Right lobe of liver (tissue), 6 donors: ENCODE data around the gene CRACDL. TPM values are rescaled to one million over a fixed set of nuclear protein-coding genes. Genes with fewer than 3 reads are reported as not detected.

ENCODE experiments used
- ATAC-seq, 4 donors: fragments of 200-7000 bp; cut with Tn5 transposase; one replicate each; pipeline ENCODE4 v1.9.1; 2020; ENCODE audit warnings: mild to moderate bottlenecking in 4 of 4, moderate library complexity in 4 of 4
- DNase-seq, 3 donors: peaks; one replicate each; pipeline ENCODE4 v3.0.0-alpha.2; 2020
- H3K27ac ChIP-seq, 3 donors: fragments of 200-600 bp; one replicate each; pipeline ENCODE4 v1.8.0; 2022
- H3K27me3 ChIP-seq, 2 donors: fragments of 200-600 bp; one replicate each; pipeline ENCODE4 v1.8.0; 2022
- H3K36me3 ChIP-seq, 4 donors: fragments of 200-600 bp; sonication (generic) in 1 of 4; one replicate each; pipeline versions ENCODE4 v1.5.1 to v1.8.0; 2017 to 2022; ENCODE audit warnings: control low read depth in 1 of 4
- H3K4me1 ChIP-seq, 4 donors: fragments of 200-600 bp; sonication (generic) in 1 of 4; one replicate each; pipeline versions ENCODE4 v1.5.1 to v1.8.0; 2017 to 2022; ENCODE audit warnings: control low read depth in 1 of 4
- H3K4me3 ChIP-seq, 3 donors: fragments of 200-600 bp; one replicate each; pipeline ENCODE4 v1.8.0; 2022
- H3K9me3 ChIP-seq, 4 donors: fragments of 200-600 bp; sonication (generic) in 1 of 4; one replicate each; pipeline versions ENCODE4 v1.5.1 to v1.8.0; 2017 to 2022; ENCODE audit warnings: control low read depth in 1 of 4
- POLR2A ChIP-seq: fragments of 450-650 bp; IDR thresholded peaks from one replicate; pipeline ENCODE4 v1.6.1; 2017; ENCODE audit warnings: antibody characterized with exemption, mild to moderate bottlenecking
- WGBS: methylation state at CpG from one replicate; pipeline ENCODE4 v1.1.6; 2018; ENCODE audit warnings: low coverage, low lambda C conversion rate; ENCODE audit not compliant: insufficient coverage; ENCODE audit errors: missing lambda C conversion rate; 5-methylcytosine and 5-hydroxymethylcytosine counted together
- intact Hi-C, 2 donors: fragments of 100-400 bp; cut with DNase I; formaldehyde crosslinking; loops; one replicate each; pipeline versions ENCODE4 v1.11.2 to v1.14.1; 2022
- total RNA-seq, 6 experiments: library from RNA; depleted of rRNA in 2 of 6; stranded (reverse); fragments of >200 nt in 2 of 6; fragmentation: NEBNext Ultra II Directional in 3 of 6; extraction: Animal tissue kit (Norgen Biotek cat#: 25700) in 3 of 6; gene quantifications; one replicate each; pipeline versions ENCODE4 v1.1.0 to v1.2.4, GENCODE V29; 2016 to 2023
- TF ChIP-seq, protein P1 (sequence below), 4 donors: fragments of 200-600 bp in 3 of 4; fragments of 450-650 bp in 1 of 4; IDR thresholded peaks; one replicate each; pipeline versions ENCODE4 v1.5.1 to v1.8.0; 2016 to 2022; ENCODE audit warnings: antibody characterized with exemption in 4 of 4, mild to moderate bottlenecking in 2 of 4
- donor health status: DM: no; HTN: yes; CAD: no.
- donor health status: DM: no; HTN: no; CAD: no.
- donor health status: DM: no; HTN: no; CAD: no.
- donor health status: DM: no; HTN: yes; CAD: no.
- donor health status: DM: no; HTN: yes; CAD: no.

CRACDL gene
- total RNA-seq, 6 experiments from 2014 or later: 0.12 to 0.56 (median 0.32) TPM

DNA sequence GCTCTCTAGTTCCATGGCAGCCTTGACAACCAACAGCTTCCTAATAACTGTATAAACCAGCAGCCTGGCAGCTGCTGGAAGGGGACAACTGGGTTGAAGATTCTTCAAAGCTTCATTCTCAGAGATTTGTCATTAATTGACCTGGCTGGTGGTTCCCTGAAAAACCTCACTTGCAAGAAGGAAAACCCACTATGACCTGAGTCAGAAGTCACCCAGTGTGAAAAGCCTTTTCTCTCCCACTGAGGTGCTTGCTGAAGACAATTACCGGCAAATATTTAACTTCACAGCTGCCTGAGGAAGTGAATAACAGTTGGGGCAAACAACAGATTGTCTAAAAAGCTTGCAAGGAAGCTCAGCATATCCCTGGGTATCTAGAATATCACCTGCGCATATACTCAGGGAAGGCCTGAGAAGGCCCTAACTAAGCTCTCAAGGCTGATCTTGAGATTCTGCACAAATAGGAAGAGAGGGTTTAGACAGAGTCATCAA, 49.9 kb downstream of the CRACDL start:
- H3K4me1 ChIP-seq: no peaks in the 10 kb centered on the region
- H3K27ac ChIP-seq: no peak overlapping the region
- no peaks in the 10 kb centered on the region for H3K27me3 ChIP-seq
- H3K4me3 ChIP-seq: no peak overlapping the region
- ATAC-seq (no peak), DNase-seq (no peak)
- 91% methylated on average over 2 of the region's 2 CpGs for WGBS
- no peak for TF ChIP-seq POLR2A
- TF ChIP-seq, protein P1, sequence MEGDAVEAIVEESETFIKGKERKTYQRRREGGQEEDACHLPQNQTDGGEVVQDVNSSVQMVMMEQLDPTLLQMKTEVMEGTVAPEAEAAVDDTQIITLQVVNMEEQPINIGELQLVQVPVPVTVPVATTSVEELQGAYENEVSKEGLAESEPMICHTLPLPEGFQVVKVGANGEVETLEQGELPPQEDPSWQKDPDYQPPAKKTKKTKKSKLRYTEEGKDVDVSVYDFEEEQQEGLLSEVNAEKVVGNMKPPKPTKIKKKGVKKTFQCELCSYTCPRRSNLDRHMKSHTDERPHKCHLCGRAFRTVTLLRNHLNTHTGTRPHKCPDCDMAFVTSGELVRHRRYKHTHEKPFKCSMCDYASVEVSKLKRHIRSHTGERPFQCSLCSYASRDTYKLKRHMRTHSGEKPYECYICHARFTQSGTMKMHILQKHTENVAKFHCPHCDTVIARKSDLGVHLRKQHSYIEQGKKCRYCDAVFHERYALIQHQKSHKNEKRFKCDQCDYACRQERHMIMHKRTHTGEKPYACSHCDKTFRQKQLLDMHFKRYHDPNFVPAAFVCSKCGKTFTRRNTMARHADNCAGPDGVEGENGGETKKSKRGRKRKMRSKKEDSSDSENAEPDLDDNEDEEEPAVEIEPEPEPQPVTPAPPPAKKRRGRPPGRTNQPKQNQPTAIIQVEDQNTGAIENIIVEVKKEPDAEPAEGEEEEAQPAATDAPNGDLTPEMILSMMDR (IDR thresholded peaks at IDR 0.05): no peak
- H3K9me3 ChIP-seq: no peaks in the 10 kb centered on the region
- intact Hi-C loops: no loop called here
- no peaks in the 10 kb centered on the region for H3K36me3 ChIP-seq

- intact Hi-C loops: no loop called here
- Histone ChIP-seq H3K36me3 (no peaks in the 10 kb centered on the region), H3K27ac (no peak overlapping the region), H3K4me1 (no peaks in the 10 kb centered on the region), H3K27me3 (no peaks in the 10 kb centered on the region), H3K4me3 (no peak overlapping the region), H3K9me3 (no peaks in the 10 kb centered on the region)
- TF ChIP-seq, protein P1 (IDR thresholded peaks at IDR 0.05): no peak
- no peak for TF ChIP-seq POLR2A
- 50% methylated on average over 1 of the region's 2 CpGs for WGBS
- no peak for DNase-seq
- ATAC-seq: no peak
Measured at GRCh38 chr2:98884658-98885057, 51.4 kb downstream of the CRACDL start.

- DNase-seq (no peak), ATAC-seq (peak in 1 of 4 donors; percentile 37)
- H3K4me3 ChIP-seq: no peak overlapping the region
Measured at GRCh38 chr2:98883780-98884211, 52.2 kb downstream of the CRACDL start.

GRCh38 chr2:98882971-98883779, 52.9 kb downstream of the CRACDL start:
- intact Hi-C loops: no loop called here
- no peaks in the 10 kb centered on the region for H3K4me1 ChIP-seq
- 59% methylated on average over 8 of the region's 11 CpGs for WGBS
- H3K4me3 ChIP-seq: no peak overlapping the region
- DNase-seq (no peak), ATAC-seq (no peak)
- H3K9me3 ChIP-seq: no peaks in the 10 kb centered on the region
- H3K27ac ChIP-seq: no peak overlapping the region
- no peaks in the 10 kb centered on the region for H3K27me3 ChIP-seq
- no peaks in the 10 kb centered on the region for H3K36me3 ChIP-seq
- no peak for TF ChIP-seq POLR2A
- TF ChIP-seq, protein P1 (IDR thresholded peaks at IDR 0.05): no peak

More at GRCh38 chr2:98883780-98884211, 52.2 kb downstream of the CRACDL start:
- WGBS: 48% methylated on average over 2 of the region's 10 CpGs
- Histone ChIP-seq H3K9me3 (no peaks in the 10 kb centered on the region), H3K36me3 (no peaks in the 10 kb centered on the region), H3K4me1 (no peaks in the 10 kb centered on the region), H3K27ac (no peak overlapping the region), H3K27me3 (no peaks in the 10 kb centered on the region)
- intact Hi-C loops: no loop called here
- TF ChIP-seq POLR2A: no peak
- TF ChIP-seq, protein P1 (IDR thresholded peaks at IDR 0.05): no peak
